Nephron progenitor cell (in vitro differentiated cells): ENCODE measurements around the gene TNIP2.

Experiments used
- DNase-seq: peaks from one replicate; pipeline ENCODE4 v3.0.0; 2021
- H3K27ac Mint-ChIP-seq: 2 replicates; pipeline ENCODE4 v1.8.0; 2021; ENCODE audit warnings: mild to moderate bottlenecking, moderate library complexity, mixed read lengths
- H3K27me3 Mint-ChIP-seq: 2 replicates; pipeline ENCODE4 v1.8.0; 2021; ENCODE audit warnings: mild to moderate bottlenecking, low read depth, mixed read lengths; ENCODE audit not compliant: poor library complexity
- H3K36me3 Mint-ChIP-seq: 2 replicates; pipeline ENCODE4 v1.8.0; 2021; ENCODE audit warnings: low read depth, mixed read lengths
- H3K4me1 Mint-ChIP-seq: 2 replicates; pipeline ENCODE4 v1.8.0; 2021; ENCODE audit warnings: mixed read lengths
- H3K4me3 Mint-ChIP-seq: 2 replicates; pipeline ENCODE4 v1.8.0; 2021; ENCODE audit warnings: mild to moderate bottlenecking, moderate library complexity, mixed read lengths
- H3K9me3 Mint-ChIP-seq: 2 replicates; pipeline ENCODE4 v1.8.0; 2021; ENCODE audit warnings: mild to moderate bottlenecking, moderate library complexity, mixed read lengths
- CTCF ChIP-seq: fragments of 200-600 bp; sonication (generic); IDR thresholded peaks from 2 replicates; pipeline ENCODE4 v1.5.0; 2021; ENCODE audit warnings: antibody characterized with exemption

TNIP2 gene

GRCh38 chr4:2691952-2692435, 64.1 kb downstream of the TNIP2 start:
- H3K27ac Mint-ChIP-seq: peak overlapping the region; percentile 85

More at GRCh38 chr4:2691952-2692435, 64.1 kb downstream of the TNIP2 start:
- DNase-seq: no peak
- Mint-ChIP-seq H3K27me3 (no peaks in the 10 kb centered on the region), H3K4me3 (no peak overlapping the region), H3K36me3 (peaks cover 91% of the 10 kb centered on the region), H3K4me1 (peaks cover 42% of the 10 kb centered on the region), H3K9me3 (no peaks in the 10 kb centered on the region)
- no peak for TF ChIP-seq CTCF
